HG02884 (cell line): ENCODE results near the gene WDFY1.

Experiments used
- ATAC-seq: cut with Tn5 transposase; IDR thresholded peaks from one replicate; pipeline ENCODE4 v1.9.1; 2021; ENCODE audit warnings: mild to moderate bottlenecking, moderate library complexity; ENCODE audit not compliant: unreplicated experiment

Gene WDFY1

GRCh38 chr2:223860809-223861738 lies 84.1 kb downstream of the WDFY1 start:
- ATAC-seq: no peak

- no peak for ATAC-seq
These were observed 86.1 kb downstream of the WDFY1 start for GRCh38 chr2:223859070-223859469.

- no peak for ATAC-seq
These were observed 88.6 kb downstream of the WDFY1 start for GRCh38 chr2:223856584-223856983.

GRCh38 chr2:223856021-223856420 lies 89.1 kb downstream of the WDFY1 start:
- no peak for ATAC-seq

GRCh38 chr2:223855426-223855825 lies 89.7 kb downstream of the WDFY1 start:
- no peak for ATAC-seq

GRCh38 chr2:223854741-223855140 lies 90.4 kb downstream of the WDFY1 start:
- ATAC-seq: peak; percentile 61

GRCh38 chr2:223853425-223853837 lies 91.7 kb downstream of the WDFY1 start:
- ATAC-seq: no peak

GRCh38 chr2:223852281-223852795 lies 92.8 kb downstream of the WDFY1 start:
- ATAC-seq: no peak

- no peak for ATAC-seq
These were observed 97.7 kb downstream of the WDFY1 start for GRCh38 chr2:223847410-223847809.

GRCh38 chr2:223846515-223846914 lies 98.6 kb downstream of the WDFY1 start:
- ATAC-seq: no peak

GRCh38 chr2:223841436-223842190 lies 103.5 kb downstream of the WDFY1 start:
- ATAC-seq: no peak

GRCh38 chr2:223837287-223838061 lies 107.7 kb downstream of the WDFY1 start, which contains the start of gene AP1S3:
Gene AP1S3 (minus strand): TSS chr2:223837582. CDS start chr2:223837450, 132 bp downstream.
- ATAC-seq: peak; percentile 58

GRCh38 chr2:223835701-223836532 lies 109.2 kb downstream of the WDFY1 start:
- ATAC-seq: peak; percentile 56

GRCh38 chr2:223834431-223834830 lies 110.7 kb downstream of the WDFY1 start:
- no peak for ATAC-seq

GRCh38 chr2:223832241-223832903 lies 112.8 kb downstream of the WDFY1 start:
- no peak for ATAC-seq

GRCh38 chr2:223829128-223829527 lies 116.0 kb downstream of the WDFY1 start:
- no peak for ATAC-seq

- no peak for ATAC-seq
These were observed 116.8 kb downstream of the WDFY1 start for GRCh38 chr2:223828314-223828713.

GRCh38 chr2:223826995-223827394 lies 118.1 kb downstream of the WDFY1 start:
- no peak for ATAC-seq
